A673 (cell line): ENCODE data around the gene KCNG2. TPM values are rescaled to one million over a fixed set of nuclear protein-coding genes. Genes with fewer than 3 reads are reported as not detected.

Experiments
- BruUV-seq: library from RNA; stranded (reverse); fragments of 400-500 nt; replicated peaks from 2 replicates; lab custom pipeline; 2021; lab: Mats Ljungman, UMichigan
- CTCF ChIA-PET: fragments of 300-600 bp; sonication (Branson Sonifier 250); formaldehyde crosslinking; loops from one replicate; lab custom pipeline; 2022; ENCODE audit warnings: antibody characterized with exemption; lab: Charles Lee
- POLR2A ChIA-PET: fragments of 300-600 bp; sonication (Branson Sonifier 250); formaldehyde crosslinking; loops from one replicate; lab custom pipeline; 2022; ENCODE audit warnings: antibody characterized with exemption; ENCODE audit not compliant: low non-redundant PET; lab: Charles Lee
- DNase-seq: peaks from one replicate; pipeline ENCODE4 v3.0.0-alpha.2; 2015; ENCODE audit warnings: low spot score
- H3K27ac ChIP-seq: fragments of 200-600 bp; sonication (generic); 2 replicates; pipeline ENCODE4 v1.5.1; 2016; ENCODE audit warnings: mixed run types, low read depth, mild to moderate bottlenecking, mixed read lengths, antibody characterized with exemption, low read length; ENCODE audit not compliant: poor library complexity, severe bottlenecking
- H3K27me3 ChIP-seq: fragments of 200-600 bp; sonication (generic); replicated peaks from 2 replicates; pipeline ENCODE4 v1.6.1; 2017; ENCODE audit warnings: mixed run types, low read depth, mild to moderate bottlenecking, mixed read lengths, antibody characterized with exemption, low read length; ENCODE audit not compliant: insufficient read depth, poor library complexity
- H3K36me3 ChIP-seq: fragments of 200-600 bp; sonication (generic); 2 replicates; pipeline ENCODE4 v1.6.1; 2016; ENCODE audit warnings: mixed run types, mild to moderate bottlenecking, mixed read lengths, antibody characterized with exemption, low read length; ENCODE audit not compliant: insufficient read depth, poor library complexity, severe bottlenecking
- H3K4me1 ChIP-seq: fragments of 200-600 bp; sonication (generic); 2 replicates; pipeline ENCODE4 v1.6.1; 2017; ENCODE audit warnings: mixed run types, mild to moderate bottlenecking, mixed read lengths, antibody characterized with exemption, low read length; ENCODE audit not compliant: insufficient read depth, poor library complexity, severe bottlenecking
- H3K4me3 ChIP-seq: fragments of 200-600 bp; sonication (generic); 2 replicates; pipeline ENCODE4 v1.5.1; 2016; ENCODE audit warnings: low read depth, mixed run types, mild to moderate bottlenecking, mixed read lengths, low read length; ENCODE audit not compliant: poor library complexity, severe bottlenecking
- H3K9me3 ChIP-seq: fragments of 200-600 bp; sonication (generic); 2 replicates; pipeline ENCODE4 v1.6.1; 2016; ENCODE audit warnings: mixed run types, low read depth, mild to moderate bottlenecking, mixed read lengths, antibody characterized with exemption, low read length; ENCODE audit not compliant: poor library complexity, severe bottlenecking
- EZH2 ChIP-seq: fragments of 200-600 bp; sonication (generic); IDR thresholded peaks from 2 replicates; pipeline ENCODE4 v1.6.1; 2017; ENCODE audit warnings: borderline replicate concordance, low read depth, mild to moderate bottlenecking, mixed read lengths, antibody characterized with exemption, low read length; ENCODE audit not compliant: poor library complexity, severe bottlenecking
- intact Hi-C: fragments of 100-400 bp; cut with micrococcal nuclease; formaldehyde crosslinking; loops from one replicate; pipeline ENCODE4 v1.10.0; 2022; ENCODE audit not compliant: unreplicated experiment
- total RNA-seq: library from RNA; stranded (reverse); gene quantifications from 2 replicates; pipeline ENCODE4 v1.2.3, GENCODE V29; 2021
- TF ChIP-seq, protein P1 (sequence below): fragments of 300-800, 200-600 bp; sonication (generic); conservative IDR thresholded peaks from 2 replicates; pipeline ENCODE4 v1.5.1; 2017; ENCODE audit warnings: low read depth, mild to moderate bottlenecking, antibody characterized with exemption, low read length, moderate library complexity, mixed read lengths

The KCNG2 gene
- total RNA-seq, 1 experiment from 2014 or later: not detected

DNA sequence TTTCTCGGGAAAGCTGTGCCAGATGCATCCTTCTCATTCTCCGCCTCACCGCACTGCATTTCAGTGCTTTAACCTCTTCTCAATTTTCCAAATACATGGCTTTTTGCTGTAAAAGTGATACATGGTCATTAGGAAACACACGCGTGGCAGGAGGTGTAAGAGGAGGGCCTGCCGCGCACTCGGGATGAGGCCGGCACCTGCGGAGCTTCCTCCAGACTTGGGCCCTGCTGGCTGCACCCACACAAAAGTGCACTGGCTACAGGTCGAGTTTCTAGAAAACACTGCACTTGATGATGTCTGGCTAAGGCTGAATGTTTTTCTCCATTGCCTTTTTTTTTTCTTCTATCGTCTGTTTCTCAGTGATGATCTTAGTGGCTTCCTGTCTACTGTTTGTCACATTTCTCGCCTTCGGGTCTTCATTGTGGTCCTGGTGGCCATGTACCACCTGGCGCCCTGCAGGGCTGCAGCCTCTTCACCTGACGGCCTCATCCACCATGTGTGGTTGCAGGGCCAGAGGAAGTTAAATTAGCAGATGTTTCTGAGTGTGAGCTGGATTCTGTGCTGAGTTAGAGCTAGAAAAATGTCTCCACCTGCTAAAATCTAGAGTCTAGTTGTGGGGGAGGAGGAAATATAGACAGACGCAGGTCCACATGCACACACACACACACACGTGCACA is 7.6 kb downstream of the KCNG2 start:
- ChIA-PET POLR2A (no interaction called here), CTCF (no interaction called here)
- intact Hi-C loops: no loop called here
- TF ChIP-seq, protein P1, sequence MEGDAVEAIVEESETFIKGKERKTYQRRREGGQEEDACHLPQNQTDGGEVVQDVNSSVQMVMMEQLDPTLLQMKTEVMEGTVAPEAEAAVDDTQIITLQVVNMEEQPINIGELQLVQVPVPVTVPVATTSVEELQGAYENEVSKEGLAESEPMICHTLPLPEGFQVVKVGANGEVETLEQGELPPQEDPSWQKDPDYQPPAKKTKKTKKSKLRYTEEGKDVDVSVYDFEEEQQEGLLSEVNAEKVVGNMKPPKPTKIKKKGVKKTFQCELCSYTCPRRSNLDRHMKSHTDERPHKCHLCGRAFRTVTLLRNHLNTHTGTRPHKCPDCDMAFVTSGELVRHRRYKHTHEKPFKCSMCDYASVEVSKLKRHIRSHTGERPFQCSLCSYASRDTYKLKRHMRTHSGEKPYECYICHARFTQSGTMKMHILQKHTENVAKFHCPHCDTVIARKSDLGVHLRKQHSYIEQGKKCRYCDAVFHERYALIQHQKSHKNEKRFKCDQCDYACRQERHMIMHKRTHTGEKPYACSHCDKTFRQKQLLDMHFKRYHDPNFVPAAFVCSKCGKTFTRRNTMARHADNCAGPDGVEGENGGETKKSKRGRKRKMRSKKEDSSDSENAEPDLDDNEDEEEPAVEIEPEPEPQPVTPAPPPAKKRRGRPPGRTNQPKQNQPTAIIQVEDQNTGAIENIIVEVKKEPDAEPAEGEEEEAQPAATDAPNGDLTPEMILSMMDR: no peak
- no peak for TF ChIP-seq EZH2
- Histone ChIP-seq H3K27me3 (peaks cover 2% of the 10 kb centered on the region), H3K36me3 (no peaks in the 10 kb centered on the region), H3K9me3 (no peaks in the 10 kb centered on the region), H3K27ac (no peak overlapping the region), H3K4me1 (no peaks in the 10 kb centered on the region), H3K4me3 (no peak overlapping the region)
- no TSS peak for BruUV-seq
- DNase-seq: no peak

DNA sequence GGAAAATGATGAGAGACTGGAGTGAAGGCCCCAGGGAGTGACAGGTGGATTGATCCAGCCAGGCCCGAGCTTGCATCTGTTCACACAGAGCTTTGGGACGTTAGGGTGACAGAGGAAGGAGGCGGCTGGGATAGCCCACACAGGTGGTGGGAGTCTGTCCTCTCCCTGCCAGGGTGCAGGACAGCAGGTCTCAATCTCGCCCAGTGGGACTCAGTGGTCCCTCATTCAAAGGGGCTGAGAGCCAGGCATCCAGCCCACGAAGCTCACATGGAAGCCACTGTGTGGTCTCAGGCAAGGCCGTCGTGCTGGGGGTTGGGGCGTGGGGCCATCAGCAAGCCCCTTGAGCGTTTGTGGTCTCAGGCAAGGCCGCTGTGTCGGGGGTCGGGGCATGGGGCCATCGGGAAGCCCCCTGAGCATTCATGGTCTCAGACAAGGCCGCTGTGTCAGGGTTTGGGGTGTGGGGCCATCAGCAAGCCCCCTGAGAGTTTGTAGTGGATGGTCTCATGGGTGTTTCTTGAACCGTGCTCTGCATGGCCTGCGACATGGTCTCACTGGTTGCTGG is 8.3 kb downstream of the KCNG2 start:
- Histone ChIP-seq H3K4me3 (no peak overlapping the region), H3K36me3 (no peaks in the 10 kb centered on the region), H3K9me3 (no peaks in the 10 kb centered on the region), H3K27me3 (peaks cover 1% of the 10 kb centered on the region), H3K27ac (no peak overlapping the region), H3K4me1 (no peaks in the 10 kb centered on the region)
- no TSS peak for BruUV-seq
- ChIA-PET POLR2A (no interaction called here), CTCF (no interaction called here)
- no peak for DNase-seq
- no peak for TF ChIP-seq EZH2
- TF ChIP-seq, protein P1: no peak
- intact Hi-C loops: no loop called here

DNA sequence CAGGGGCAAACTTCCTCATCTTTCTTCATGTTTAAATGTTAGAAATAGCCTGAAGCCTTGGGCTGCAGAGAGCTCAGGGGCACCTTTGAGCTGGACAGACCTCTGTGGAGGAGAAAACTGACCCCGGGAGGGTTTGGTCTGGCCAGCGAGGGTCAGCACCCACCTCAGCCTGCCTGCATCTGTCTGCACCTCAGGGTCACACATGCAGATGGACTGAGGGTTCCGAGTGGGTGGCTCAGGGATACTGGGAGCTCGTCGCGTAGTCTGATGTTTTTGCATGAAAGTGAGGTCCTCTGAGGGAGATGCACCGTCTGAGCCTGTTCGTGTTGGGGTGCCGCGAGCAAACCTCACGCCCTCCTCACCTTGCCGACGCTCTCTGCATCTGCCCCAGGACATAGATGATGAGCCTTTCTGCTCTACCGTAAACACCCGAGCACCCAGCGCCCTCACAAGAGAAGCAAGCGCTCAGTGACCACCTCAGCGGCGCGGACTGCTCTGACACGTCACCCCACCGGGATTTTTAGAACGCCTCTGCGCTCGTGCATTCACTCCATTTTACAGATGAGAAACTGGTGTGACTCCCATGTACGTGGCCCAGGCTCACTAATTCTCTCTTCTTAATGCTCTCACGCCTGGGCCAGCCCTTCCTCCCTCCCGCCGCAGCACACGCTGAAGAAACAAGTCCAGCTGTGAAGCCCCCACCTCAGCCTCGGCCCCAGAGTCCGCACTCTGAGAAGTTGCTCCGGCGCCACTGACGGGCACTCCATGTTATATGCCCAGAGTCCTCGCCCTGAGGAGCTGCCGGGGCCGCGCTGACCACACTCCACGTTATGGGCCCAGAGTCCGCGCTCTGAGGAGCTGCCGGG is 9.5 kb downstream of the KCNG2 start:
- Histone ChIP-seq H3K9me3 (no peaks in the 10 kb centered on the region), H3K27ac (no peak overlapping the region), H3K4me1 (no peaks in the 10 kb centered on the region), H3K36me3 (no peaks in the 10 kb centered on the region), H3K27me3 (peaks cover 6% of the 10 kb centered on the region), H3K4me3 (no peak overlapping the region)
- TF ChIP-seq, protein P1: no peak
- TF ChIP-seq EZH2: no peak
- POLR2A ChIA-PET: no interaction called here
- BruUV-seq: no TSS peak
- CTCF ChIA-PET: no interaction called here
- no peak for DNase-seq
- intact Hi-C loops: no loop called here
